HCT116 (cell line): ENCODE data around the gene FRAS1. TPM values are rescaled to one million over a fixed set of nuclear protein-coding genes. Genes with fewer than 3 reads are reported as not detected.

Source experiments
- ATAC-seq: fragments of 200-7000 bp; cut with Tn5 transposase; 2 replicates; pipeline ENCODE4 v1.9.1; 2020; ENCODE audit warnings: mild to moderate bottlenecking, moderate library complexity
- BruUV-seq: library from RNA; stranded (reverse); fragments of 400-500 nt; replicated peaks from 2 replicates; lab custom pipeline; 2021; lab: Mats Ljungman, UMichigan
- CTCF ChIA-PET: fragments of 300-600 bp; sonication (Branson Sonifier 250); formaldehyde crosslinking; loops from one replicate; lab custom pipeline; 2021; ENCODE audit warnings: antibody characterized with exemption; lab: Charles Lee
- POLR2A ChIA-PET: fragments of 300-600, 350-600 bp; sonication (Branson Sonifier 250); formaldehyde crosslinking; loops from one replicate; lab custom pipeline; 2021; ENCODE audit warnings: antibody characterized with exemption; lab: Charles Lee
- RAD21 ChIA-PET, 2 experiments: fragments of 300-600 bp; sonication (Branson Sonifier 250); formaldehyde crosslinking; loops; one replicate each; lab custom pipeline; 2023; ENCODE audit warnings: low total read pairs in 2 of 2; ENCODE audit not compliant: uncharacterized antibody in 2 of 2, unreplicated experiment in 2 of 2, low non-redundant PET in 1 of 2; lab: Charles Lee
- DNase-seq: peaks from one replicate; pipeline ENCODE4 v3.0.0-alpha.2; 2010; ENCODE audit warnings: low read depth, low spot score
- H2AFZ ChIP-seq: fragments of 200-600 bp; shearing (Covaris generic), sonication (generic); 2 replicates; pipeline ENCODE4 v1.6.1; 2017; ENCODE audit warnings: low read depth, mixed run types, mixed read lengths, antibody characterized with exemption, low read length; ENCODE audit not compliant: poor library complexity, severe bottlenecking
- H3K27ac ChIP-seq: 2 replicates; pipeline ENCODE4 v1.5.1; 2012; ENCODE audit warnings: low read depth, low read length
- H3K27me3 ChIP-seq: fragments of 200-600 bp; sonication (generic); 2 replicates; pipeline ENCODE4 v1.6.1; 2016; ENCODE audit warnings: mixed run types, low read length, mixed read lengths; ENCODE audit not compliant: insufficient read depth
- H3K36me3 ChIP-seq, 2 experiments: fragments of 200-500 bp in 1 of 2; fragments of 200-600 bp in 1 of 2; sonication (Bioruptor generic) in 1 of 2; sonication (generic) in 1 of 2; 2 replicates each; pipeline versions ENCODE4 v1.5.1 to v1.6.1; 2014 to 2016; ENCODE audit warnings: low read length in 2 of 2, inconsistent platforms in 1 of 2, mixed read lengths in 1 of 2, mixed run types in 1 of 2; ENCODE audit not compliant: insufficient read depth in 2 of 2, control insufficient read depth in 1 of 2
- H3K4me1 ChIP-seq, 2 experiments: fragments of 200-600 bp in 1 of 2; sonication (generic) in 1 of 2; 2 replicates each; pipeline versions ENCODE4 v1.5.1 to v1.6.1; 2012 to 2017; ENCODE audit warnings: low read length in 2 of 2, inconsistent platforms in 1 of 2, mild to moderate bottlenecking in 1 of 2, mixed read lengths in 1 of 2, mixed run types in 1 of 2, moderate library complexity in 1 of 2; ENCODE audit not compliant: insufficient read depth in 2 of 2, control insufficient read depth in 1 of 2
- H3K4me2 ChIP-seq: fragments of 200-600 bp; sonication (generic); 2 replicates; pipeline ENCODE4 v1.6.1; 2017; ENCODE audit warnings: mixed run types, low read length, mixed read lengths
- H3K4me3 ChIP-seq, 2 experiments: fragments of 200-600 bp in 1 of 2; sonication (generic) in 1 of 2; replicated peaks in 1 of 2; 2 replicates each; pipeline ENCODE4 v1.5.1; 2011 to 2016; ENCODE audit warnings: low read length in 2 of 2, control low read depth in 1 of 2, low read depth in 1 of 2, mild to moderate bottlenecking in 1 of 2, mixed read lengths in 1 of 2, mixed run types in 1 of 2
- H3K79me2 ChIP-seq: fragments of 200-600 bp; sonication (generic); 2 replicates; pipeline ENCODE4 v1.6.1; 2017; ENCODE audit warnings: mild to moderate bottlenecking, mixed run types, low read length, moderate library complexity, mixed read lengths; ENCODE audit not compliant: insufficient read depth
- H3K9ac ChIP-seq: fragments of 200-600 bp; sonication (generic); 2 replicates; pipeline ENCODE4 v1.6.1; 2016; ENCODE audit warnings: low read length, mixed read lengths
- H3K9me2 ChIP-seq: fragments of 200-600 bp; sonication (generic), shearing (Covaris generic); 2 replicates; pipeline ENCODE4 v1.6.1; 2017; ENCODE audit warnings: mixed run types, mild to moderate bottlenecking, moderate library complexity; ENCODE audit not compliant: insufficient read depth
- H3K9me3 ChIP-seq, 2 experiments: fragments of 200-500 bp in 1 of 2; fragments of 200-600 bp in 1 of 2; sonication (Bioruptor generic) in 1 of 2; sonication (generic) in 1 of 2; 2 replicates each; pipeline ENCODE4 v1.6.1; 2014 to 2017; ENCODE audit warnings: low read length in 2 of 2, mixed read lengths in 2 of 2, inconsistent platforms in 1 of 2, low read depth in 1 of 2, mild to moderate bottlenecking in 1 of 2, mixed run types in 1 of 2, moderate library complexity in 1 of 2; ENCODE audit not compliant: control insufficient read depth in 1 of 2, insufficient read depth in 1 of 2
- H4K20me1 ChIP-seq: fragments of 200-600 bp; sonication (generic), shearing (Covaris generic); 2 replicates; pipeline ENCODE4 v1.6.1; 2017; ENCODE audit warnings: mixed run types, mild to moderate bottlenecking, moderate library complexity; ENCODE audit not compliant: insufficient read depth
- CBX3 ChIP-seq: IDR thresholded peaks from 2 replicates; pipeline ENCODE4 v1.6.1; 2012; ENCODE audit warnings: low read depth
- CEBPB ChIP-seq: IDR thresholded peaks from 2 replicates; pipeline ENCODE4 v1.6.1; 2012; ENCODE audit warnings: low read depth
- EGR1 ChIP-seq: IDR thresholded peaks from 2 replicates; pipeline ENCODE4 v1.6.1; 2012; ENCODE audit warnings: low read depth
- ELF1 ChIP-seq: IDR thresholded peaks from 2 replicates; pipeline ENCODE4 v1.6.1; 2012; ENCODE audit warnings: low read depth, borderline replicate concordance
- EZH2phosphoT487 ChIP-seq: fragments of 200-600 bp; IDR thresholded peaks from 2 replicates; pipeline ENCODE4 v1.6.1; 2018; ENCODE audit warnings: antibody characterized with exemption, borderline replicate concordance
- FOSL1 ChIP-seq: IDR thresholded peaks from 2 replicates; pipeline ENCODE4 v1.6.1; 2012; ENCODE audit warnings: low read depth
- JUND ChIP-seq: IDR thresholded peaks from 2 replicates; pipeline ENCODE4 v1.6.1; 2012
- MAX ChIP-seq: IDR thresholded peaks from 2 replicates; pipeline ENCODE4 v1.6.1; 2012
- POLR2A ChIP-seq: IDR thresholded peaks from 2 replicates; pipeline ENCODE4 v1.7.0; 2011; ENCODE audit warnings: borderline replicate concordance; ENCODE audit not compliant: insufficient read depth, insufficient read length; ENCODE audit errors: extremely low read depth
- POLR2AphosphoS5 ChIP-seq: IDR thresholded peaks from 2 replicates; pipeline ENCODE4 v1.6.1; 2011; ENCODE audit warnings: mild to moderate bottlenecking, low read depth, low read length, moderate library complexity
- RAD21 ChIP-seq: IDR thresholded peaks from 2 replicates; pipeline ENCODE4 v1.6.1; 2012; ENCODE audit warnings: low read depth, mild to moderate bottlenecking
- SP1 ChIP-seq: IDR thresholded peaks from 2 replicates; pipeline ENCODE4 v1.6.1; 2012; ENCODE audit warnings: low read depth
- SRF ChIP-seq: IDR thresholded peaks from 2 replicates; pipeline ENCODE4 v1.6.1; 2012; ENCODE audit warnings: low read depth
- TCF7L2 ChIP-seq: IDR thresholded peaks from 2 replicates; pipeline ENCODE4 v1.7.0; 2011; ENCODE audit warnings: borderline replicate concordance, inconsistent platforms; ENCODE audit not compliant: insufficient read depth, insufficient read length; ENCODE audit errors: extremely low read depth
- YY1 ChIP-seq: IDR thresholded peaks from 2 replicates; pipeline ENCODE4 v1.6.1; 2011; ENCODE audit warnings: low read length, low read depth, moderate library complexity, mild to moderate bottlenecking; ENCODE audit not compliant: insufficient replicate concordance; ENCODE audit errors: extremely low read depth
- ZFX ChIP-seq: fragments of 450-650 bp; IDR thresholded peaks from 2 replicates; pipeline ENCODE4 v1.6.1; 2017
- ZNF274 ChIP-seq: fragments of 200-500 bp; sonication (Bioruptor generic); IDR thresholded peaks from 2 replicates; pipeline ENCODE4 v1.6.1; 2014; ENCODE audit warnings: mild to moderate bottlenecking, low read depth, low read length, inconsistent platforms
- intact Hi-C: fragments of 100-400 bp; cut with micrococcal nuclease; formaldehyde crosslinking; loops from 2 replicates; pipeline ENCODE4 v1.10.0; 2022
- total RNA-seq: library from RNA; stranded (reverse); gene quantifications from one replicate; pipeline ENCODE4 v1.2.1, GENCODE V29; 2021; ENCODE audit not compliant: unreplicated experiment
- TF ChIP-seq, protein P1 (sequence below), 3 experiments: fragments of 200-600 bp in 1 of 3; sonication (generic) in 1 of 3; IDR thresholded peaks in 2 of 3; conservative IDR thresholded peaks in 1 of 3; 2 replicates each; pipeline ENCODE4 v1.5.1; 2012 to 2017; ENCODE audit warnings: low read depth in 2 of 3, low read length in 2 of 3, antibody characterized with exemption in 1 of 3, borderline replicate concordance in 1 of 3, control low read depth in 1 of 3, mild to moderate bottlenecking in 1 of 3, mixed read lengths in 1 of 3, mixed run types in 1 of 3, moderate library complexity in 1 of 3; ENCODE audit not compliant: insufficient read depth in 1 of 3

The FRAS1 gene
- total RNA-seq, 1 experiment from 2014 or later, result 33.5 TPM

- no peak for TF ChIP-seq POLR2AphosphoS5
- TF ChIP-seq SRF, result no peak
- TF ChIP-seq EGR1, result no peak
- TF ChIP-seq ZNF274, result no peak
Measured at GRCh38 chr4:78099058-78099457, 41.9 kb downstream of the FRAS1 start (continued).

- no peak overlapping the region for H3K9ac ChIP-seq
- no peaks in the 10 kb centered on the region for H3K9me3 ChIP-seq
- intact Hi-C loops, result no loop called here
- no TSS peak for BruUV-seq
- no peak overlapping the region for H3K4me2 ChIP-seq
- H3K9me2 ChIP-seq, result no peaks in the 10 kb centered on the region
- ATAC-seq, result no peak
- no peak overlapping the region for H2AFZ ChIP-seq
- POLR2A ChIA-PET, result no interaction called here
- H4K20me1 ChIP-seq, result no peaks in the 10 kb centered on the region
- H3K79me2 ChIP-seq, result no peaks in the 10 kb centered on the region
- CTCF ChIA-PET, result no interaction called here
- RAD21 ChIA-PET, result no interaction called here
- no peaks in the 10 kb centered on the region for H3K36me3 ChIP-seq
- H3K4me1 ChIP-seq, result no peaks in the 10 kb centered on the region
- TF ChIP-seq CEBPB (no peak), ZFX (no peak), RAD21 (no peak), YY1 (no peak)
- no peaks in the 10 kb centered on the region for H3K27me3 ChIP-seq
- no peak overlapping the region for H3K4me3 ChIP-seq
- H3K27ac ChIP-seq, result no peak overlapping the region
- DNase-seq, result no peak
Measured at GRCh38 chr4:78100060-78100459, 42.9 kb downstream of the FRAS1 start.

- CTCF ChIA-PET, result no interaction called here
- RAD21 ChIA-PET, result no interaction called here
- Histone ChIP-seq H3K27ac (no peak overlapping the region), H3K79me2 (0 out of 2 replicates have a peak, but pooled peaks cover 3% of the 10 kb centered on the region), H3K36me3 (no peaks in the 10 kb centered on the region), H4K20me1 (no peaks in the 10 kb centered on the region), H2AFZ (no peak overlapping the region), H3K9me3 (no peaks in the 10 kb centered on the region), H3K9ac (no peak overlapping the region), H3K4me1 (peaks cover 0 to 4% of the 10 kb centered on the region in 2 experiments; a peak in 1 of 4 replicates), H3K27me3 (no peaks in the 10 kb centered on the region)
- POLR2A ChIA-PET, result no interaction called here
- ATAC-seq (no peak), DNase-seq (no peak)
- intact Hi-C loops, result no loop called here
- TF ChIP-seq POLR2A, result no peak
- TF ChIP-seq FOSL1, result no peak
- TF ChIP-seq ELF1, result no peak
- TF ChIP-seq SP1, result no peak
- no peak for TF ChIP-seq JUND
- TF ChIP-seq EZH2phosphoT487, result no peak
- TF ChIP-seq, protein P1, sequence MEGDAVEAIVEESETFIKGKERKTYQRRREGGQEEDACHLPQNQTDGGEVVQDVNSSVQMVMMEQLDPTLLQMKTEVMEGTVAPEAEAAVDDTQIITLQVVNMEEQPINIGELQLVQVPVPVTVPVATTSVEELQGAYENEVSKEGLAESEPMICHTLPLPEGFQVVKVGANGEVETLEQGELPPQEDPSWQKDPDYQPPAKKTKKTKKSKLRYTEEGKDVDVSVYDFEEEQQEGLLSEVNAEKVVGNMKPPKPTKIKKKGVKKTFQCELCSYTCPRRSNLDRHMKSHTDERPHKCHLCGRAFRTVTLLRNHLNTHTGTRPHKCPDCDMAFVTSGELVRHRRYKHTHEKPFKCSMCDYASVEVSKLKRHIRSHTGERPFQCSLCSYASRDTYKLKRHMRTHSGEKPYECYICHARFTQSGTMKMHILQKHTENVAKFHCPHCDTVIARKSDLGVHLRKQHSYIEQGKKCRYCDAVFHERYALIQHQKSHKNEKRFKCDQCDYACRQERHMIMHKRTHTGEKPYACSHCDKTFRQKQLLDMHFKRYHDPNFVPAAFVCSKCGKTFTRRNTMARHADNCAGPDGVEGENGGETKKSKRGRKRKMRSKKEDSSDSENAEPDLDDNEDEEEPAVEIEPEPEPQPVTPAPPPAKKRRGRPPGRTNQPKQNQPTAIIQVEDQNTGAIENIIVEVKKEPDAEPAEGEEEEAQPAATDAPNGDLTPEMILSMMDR (IDR thresholded peaks at IDR 0.05 in 2 of 3, conservative IDR thresholded peaks at IDR 0.05 in 1 of 3; ENCODE audit: borderline replicate concordance in 1 of 3, insufficient read depth in 1 of 3, low read depth in 2 of 3, low read length in 2 of 3), result no peak
- no peak for TF ChIP-seq MAX
- TF ChIP-seq RAD21, result no peak
- no peak for TF ChIP-seq CBX3
- no peak for TF ChIP-seq TCF7L2
- TF ChIP-seq, all 23 proteins: peak for 0
- Histone ChIP-seq H3K4me3 (no peak overlapping the region), H3K4me2 (no peak overlapping the region), H3K9me2 (no peaks in the 10 kb centered on the region)
- no TSS peak for BruUV-seq
Measured at GRCh38 chr4:78119698-78120097, 62.6 kb downstream of the FRAS1 start.
